ENCODE results near the gene TRAK1.

The TRAK1 gene

DNA sequence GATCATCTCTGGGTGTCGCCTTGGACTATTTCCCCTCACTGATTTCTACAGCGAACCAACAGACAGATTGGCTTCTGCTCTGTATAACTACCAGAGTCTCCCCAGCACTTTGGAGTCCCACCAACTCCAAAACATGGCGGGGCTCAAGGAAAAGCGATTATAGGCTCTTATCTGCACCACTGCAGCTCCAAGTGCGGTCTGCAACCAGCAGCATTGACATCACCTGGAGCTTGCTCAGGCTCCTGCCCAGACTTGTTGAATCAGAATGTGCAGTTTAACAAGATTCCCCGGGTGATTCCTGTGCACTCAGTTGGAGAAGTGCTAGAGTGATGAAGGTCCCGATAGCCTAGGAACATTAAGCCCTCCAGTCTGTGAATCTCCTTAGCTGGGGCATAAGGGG lies 165.8 kb downstream of the TRAK1 start:
- no peaks in the 10 kb centered on the region for H3K9me3 ChIP-seq (ENCODE audit: control insufficient read depth in 1 of 2, low read length in 2 of 2)
- H3K4me1 ChIP-seq (ENCODE audit: control insufficient read depth in 1 of 2, insufficient read depth in 2 of 2, low read length in 2 of 2) = no peaks in the 10 kb centered on the region
- no peaks in the 10 kb centered on the region for H3K36me3 ChIP-seq (ENCODE audit: control insufficient read depth in 1 of 2, insufficient read depth in 2 of 2, low read length in 2 of 2)
- H3K27me3 ChIP-seq (ENCODE audit: control insufficient read depth in 1 of 2, insufficient read depth in 2 of 2, low read length in 2 of 2) = peaks cover 4 to 13% of the 10 kb centered on the region in 2 donors
- no peak overlapping the region for H3K4me3 ChIP-seq (ENCODE audit: low read depth in 1 of 2, low read length in 2 of 2)
- H3K9ac ChIP-seq (ENCODE audit: low read depth in 1 of 2, low read length in 2 of 2) = no peak overlapping the region
- no peak overlapping the region for H3K27ac ChIP-seq (ENCODE audit: low read depth, low read length)

DNA sequence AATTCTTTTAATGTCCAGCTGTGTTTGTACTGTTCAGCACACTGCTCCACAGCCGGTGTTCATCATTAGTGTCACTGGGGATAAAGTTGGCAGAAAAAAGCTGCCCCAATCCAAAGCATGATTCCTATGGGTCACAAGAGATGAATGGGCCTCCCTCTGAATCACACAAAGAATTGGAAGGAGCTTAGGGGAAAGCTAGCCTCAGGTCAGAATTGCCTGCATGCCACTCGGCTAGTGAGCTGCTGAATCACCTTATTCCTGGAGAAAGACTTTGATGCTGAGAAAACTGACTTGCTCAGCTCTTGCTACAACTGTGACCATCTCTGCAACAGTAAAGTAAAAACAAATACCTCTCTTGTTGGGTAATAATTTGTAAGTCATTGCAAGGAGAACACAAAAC lies 171.4 kb downstream of the TRAK1 start:
- Histone ChIP-seq H3K27ac (ENCODE audit: low read depth, low read length) (no peak overlapping the region), H3K9ac (ENCODE audit: low read depth in 1 of 2, low read length in 2 of 2) (no peak overlapping the region), H3K4me3 (ENCODE audit: low read depth in 1 of 2, low read length in 2 of 2) (no peak overlapping the region), H3K9me3 (ENCODE audit: control insufficient read depth in 1 of 2, low read length in 2 of 2) (no peaks in the 10 kb centered on the region), H3K4me1 (ENCODE audit: control insufficient read depth in 1 of 2, insufficient read depth in 2 of 2, low read length in 2 of 2) (no peaks in the 10 kb centered on the region), H3K27me3 (ENCODE audit: control insufficient read depth in 1 of 2, insufficient read depth in 2 of 2, low read length in 2 of 2) (peaks cover 38 to 41% of the 10 kb centered on the region in 2 donors), H3K36me3 (ENCODE audit: control insufficient read depth in 1 of 2, insufficient read depth in 2 of 2, low read length in 2 of 2) (no peaks in the 10 kb centered on the region)

DNA sequence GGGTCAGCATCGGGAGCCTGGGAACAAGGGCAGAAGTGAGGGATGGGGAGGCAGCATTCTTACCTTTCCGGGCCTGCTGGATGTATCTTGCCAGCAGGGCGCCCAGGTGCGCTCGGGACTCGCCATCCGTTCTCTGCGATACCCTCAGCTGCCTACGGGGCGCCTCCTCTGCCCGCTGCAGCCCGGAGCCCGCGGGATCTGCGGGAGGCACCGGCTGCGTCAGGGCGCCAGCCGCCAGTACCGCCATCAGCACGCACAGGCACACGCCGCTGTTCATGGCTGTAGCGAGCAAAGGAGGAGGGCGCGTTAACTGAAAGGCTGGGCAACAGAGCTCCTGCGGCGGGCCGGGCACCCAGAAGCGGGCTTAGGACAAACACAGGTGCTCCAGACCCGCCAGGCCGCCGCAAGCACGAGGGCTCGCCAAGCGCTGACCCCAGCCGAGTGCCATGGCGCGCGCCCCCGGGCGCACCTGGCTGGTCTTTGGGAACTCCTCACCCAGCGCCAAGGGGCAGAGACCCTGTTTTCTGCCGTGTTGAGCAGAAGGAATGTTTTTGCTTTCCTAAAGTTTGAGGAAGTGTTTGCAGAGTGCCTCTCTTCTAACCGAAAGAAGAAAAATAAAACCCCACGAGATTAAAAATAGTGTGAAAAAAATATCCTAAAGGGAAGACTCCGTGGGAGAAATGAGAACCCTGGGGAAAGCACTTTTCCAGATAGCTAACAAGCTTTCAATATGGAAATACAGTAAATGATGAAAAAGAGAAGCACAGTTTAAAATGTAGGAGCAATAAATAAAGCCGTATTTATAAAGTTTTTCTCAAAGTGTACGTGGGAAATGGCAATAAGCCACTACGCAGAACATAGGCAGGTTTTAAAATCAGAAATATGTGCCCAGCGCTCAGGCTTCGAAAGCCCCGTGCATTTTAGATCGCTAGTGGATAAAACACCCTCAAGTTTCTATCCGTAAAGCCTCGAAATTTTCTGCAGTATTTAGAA lies 172.5 kb downstream of the TRAK1 start:
- Histone ChIP-seq H3K27me3 (ENCODE audit: control insufficient read depth in 1 of 2, insufficient read depth in 2 of 2, low read length in 2 of 2) (peaks cover 40 to 45% of the 10 kb centered on the region in 2 donors), H3K36me3 (ENCODE audit: control insufficient read depth in 1 of 2, insufficient read depth in 2 of 2, low read length in 2 of 2) (no peaks in the 10 kb centered on the region), H3K27ac (ENCODE audit: low read depth, low read length) (no peak overlapping the region), H3K4me3 (ENCODE audit: low read depth in 1 of 2, low read length in 2 of 2) (peak overlapping the region in 1 of 2 donors; percentile 21), H3K9ac (ENCODE audit: low read depth in 1 of 2, low read length in 2 of 2) (no peak overlapping the region), H3K9me3 (ENCODE audit: control insufficient read depth in 1 of 2, low read length in 2 of 2) (no peaks in the 10 kb centered on the region), H3K4me1 (ENCODE audit: control insufficient read depth in 1 of 2, insufficient read depth in 2 of 2, low read length in 2 of 2) (no peaks in the 10 kb centered on the region)

DNA sequence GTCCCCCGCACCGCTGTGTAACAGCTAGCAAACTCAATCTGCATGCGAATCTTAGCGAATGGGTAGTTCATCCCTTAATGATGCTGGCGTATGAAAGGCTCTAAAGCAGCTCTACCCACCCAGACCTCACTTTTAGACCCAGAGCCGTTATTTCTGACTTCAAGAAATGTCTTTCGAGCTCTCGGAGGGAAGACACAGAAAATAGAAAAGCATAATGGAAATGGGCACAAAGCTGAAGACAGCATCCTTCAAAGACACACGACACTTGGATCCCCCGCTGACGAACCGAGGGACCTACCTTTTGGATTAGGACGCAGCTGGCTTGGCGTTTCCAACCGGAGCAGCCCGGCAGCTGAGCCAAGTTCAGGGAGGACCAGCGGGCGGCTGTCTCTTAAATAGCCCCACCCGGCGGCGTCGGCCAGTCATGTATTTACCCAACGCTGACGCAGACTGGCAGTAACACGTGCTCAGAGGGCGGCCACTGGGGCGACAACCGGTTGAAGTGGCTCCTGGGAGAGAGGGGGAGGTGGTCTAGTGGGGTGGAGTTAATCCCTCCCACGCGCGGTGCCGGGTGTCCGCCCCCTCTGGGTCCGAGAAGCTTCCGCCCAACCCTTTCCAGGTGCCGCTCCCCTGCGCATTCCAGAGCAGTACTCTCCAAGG lies 173.4 kb downstream of the TRAK1 start:
- peaks cover 43 to 45% of the 10 kb centered on the region in 2 donors for H3K27me3 ChIP-seq (ENCODE audit: control insufficient read depth in 1 of 2, insufficient read depth in 2 of 2, low read length in 2 of 2)
- no peaks in the 10 kb centered on the region for H3K9me3 ChIP-seq (ENCODE audit: control insufficient read depth in 1 of 2, low read length in 2 of 2)
- H3K4me1 ChIP-seq (ENCODE audit: control insufficient read depth in 1 of 2, insufficient read depth in 2 of 2, low read length in 2 of 2) = no peaks in the 10 kb centered on the region
- no peak overlapping the region for H3K4me3 ChIP-seq (ENCODE audit: low read depth in 1 of 2, low read length in 2 of 2)
- no peak overlapping the region for H3K9ac ChIP-seq (ENCODE audit: low read depth in 1 of 2, low read length in 2 of 2)
- no peaks in the 10 kb centered on the region for H3K36me3 ChIP-seq (ENCODE audit: control insufficient read depth in 1 of 2, insufficient read depth in 2 of 2, low read length in 2 of 2)
- no peak overlapping the region for H3K27ac ChIP-seq (ENCODE audit: low read depth, low read length)

DNA sequence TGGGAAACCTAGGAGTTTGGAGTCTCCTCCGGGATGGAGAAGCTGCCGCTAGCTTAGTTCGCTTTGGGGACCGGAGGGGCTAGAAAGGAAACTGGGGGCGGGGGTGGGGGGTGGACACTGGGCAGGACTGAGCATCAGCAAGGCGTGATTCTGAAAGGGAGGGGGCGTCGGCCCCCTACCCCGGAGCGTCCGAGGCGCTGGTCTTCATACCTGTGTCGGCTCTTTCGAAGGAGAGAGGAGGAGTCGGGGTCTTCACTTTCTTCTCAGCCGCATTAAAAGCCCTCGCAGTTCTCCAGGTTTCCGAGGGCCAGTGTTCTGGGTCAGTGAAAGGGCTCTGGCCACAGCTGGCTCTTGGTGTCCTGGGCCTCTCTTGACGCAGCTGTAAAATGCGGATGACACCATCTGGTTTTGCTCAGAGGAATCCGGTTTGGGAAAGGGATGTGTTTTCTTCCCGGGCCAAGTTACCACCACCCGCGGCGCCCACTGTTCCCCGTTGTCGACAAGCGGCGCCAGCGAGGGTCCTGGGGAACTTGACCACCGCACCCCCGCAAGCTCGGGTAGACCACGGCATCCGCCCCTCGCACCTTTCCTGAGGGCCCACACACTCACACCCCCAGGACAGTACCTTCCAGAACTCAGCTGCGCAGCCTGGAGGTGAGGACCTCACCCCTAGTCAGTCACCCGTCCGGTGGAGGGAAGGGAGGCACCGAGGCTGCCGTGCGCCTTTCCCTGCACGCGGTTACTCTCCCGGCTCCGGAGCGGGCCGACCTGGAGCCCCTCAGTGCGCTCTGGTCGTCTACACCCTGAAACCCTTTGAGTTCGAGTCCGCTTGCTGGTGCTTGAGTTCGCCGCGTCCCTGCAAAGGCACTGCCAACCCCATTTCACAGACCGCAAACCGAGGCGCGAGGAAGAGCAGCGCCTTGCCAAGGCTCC lies 174.2 kb downstream of the TRAK1 start:
- Histone ChIP-seq H3K9me3 (ENCODE audit: control insufficient read depth in 1 of 2, low read length in 2 of 2) (no peaks in the 10 kb centered on the region), H3K4me1 (ENCODE audit: control insufficient read depth in 1 of 2, insufficient read depth in 2 of 2, low read length in 2 of 2) (no peaks in the 10 kb centered on the region), H3K36me3 (ENCODE audit: control insufficient read depth in 1 of 2, insufficient read depth in 2 of 2, low read length in 2 of 2) (no peaks in the 10 kb centered on the region), H3K27me3 (ENCODE audit: control insufficient read depth in 1 of 2, insufficient read depth in 2 of 2, low read length in 2 of 2) (peaks cover 45% of the 10 kb centered on the region in 2 donors), H3K27ac (ENCODE audit: low read depth, low read length) (no peak overlapping the region), H3K4me3 (ENCODE audit: low read depth in 1 of 2, low read length in 2 of 2) (no peak overlapping the region), H3K9ac (ENCODE audit: low read depth in 1 of 2, low read length in 2 of 2) (no peak overlapping the region)

DNA sequence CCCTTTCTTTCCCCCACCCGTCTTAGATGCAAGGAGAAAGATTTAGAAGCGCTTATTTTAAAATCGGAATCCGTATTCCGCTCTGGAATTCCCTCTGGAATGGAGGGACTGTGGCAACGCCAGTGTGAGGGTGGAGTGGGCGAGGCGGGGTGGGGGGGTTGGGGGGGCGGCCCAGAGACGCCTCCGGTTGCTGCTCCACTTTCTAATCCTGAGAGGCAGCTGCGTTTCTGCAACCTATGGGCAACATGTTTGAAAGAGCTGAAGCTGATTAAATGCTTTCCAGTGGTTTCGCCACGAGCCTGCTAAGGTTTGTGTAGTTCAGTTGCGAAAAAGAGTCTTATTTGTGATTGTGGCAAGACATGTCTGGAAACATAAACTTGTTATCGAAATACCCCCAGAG lies 174.9 kb downstream of the TRAK1 start, which contains the start of gene CCK:
Gene CCK (minus strand): TSS at position 101 of the 400 bp plus-strand sequence. CDS start 2,555 bp downstream, outside the sequence.
- Histone ChIP-seq H3K36me3 (ENCODE audit: control insufficient read depth in 1 of 2, insufficient read depth in 2 of 2, low read length in 2 of 2) (no peaks in the 10 kb centered on the region), H3K9me3 (ENCODE audit: control insufficient read depth in 1 of 2, low read length in 2 of 2) (no peaks in the 10 kb centered on the region), H3K27me3 (ENCODE audit: control insufficient read depth in 1 of 2, insufficient read depth in 2 of 2, low read length in 2 of 2) (peaks cover 45 to 50% of the 10 kb centered on the region in 2 donors), H3K4me3 (ENCODE audit: low read depth in 1 of 2, low read length in 2 of 2) (no peak within 1 kb of the TSS), H3K9ac (ENCODE audit: low read depth in 1 of 2, low read length in 2 of 2) (no peak within 1 kb of the TSS), H3K4me1 (ENCODE audit: control insufficient read depth in 1 of 2, insufficient read depth in 2 of 2, low read length in 2 of 2) (no peaks in the 10 kb centered on the region), H3K27ac (ENCODE audit: low read depth, low read length) (no peak within 1 kb of the TSS)

DNA sequence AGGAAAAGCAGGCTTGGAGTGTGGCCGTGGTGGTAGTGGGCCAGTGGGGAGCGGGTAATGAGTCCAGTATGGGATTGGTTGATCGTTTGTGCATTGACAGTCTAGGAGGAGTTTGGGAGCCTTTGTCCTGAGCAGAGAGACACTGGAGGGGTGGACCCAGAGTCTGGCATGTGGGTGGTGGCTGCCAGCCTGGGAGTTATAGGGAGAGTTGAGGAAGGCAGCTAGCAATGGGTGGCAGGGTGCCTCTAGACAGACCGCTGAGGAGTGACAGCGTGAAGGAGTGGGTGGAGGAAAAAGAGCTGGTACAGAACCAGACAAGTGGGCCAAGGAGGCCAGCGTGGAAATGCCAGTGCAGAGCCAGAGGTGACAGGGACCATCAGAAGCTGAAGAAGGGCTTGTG lies 176.7 kb downstream of the TRAK1 start:
- Histone ChIP-seq H3K36me3 (ENCODE audit: control insufficient read depth in 1 of 2, insufficient read depth in 2 of 2, low read length in 2 of 2) (no peaks in the 10 kb centered on the region), H3K9ac (ENCODE audit: low read depth in 1 of 2, low read length in 2 of 2) (no peak overlapping the region), H3K27me3 (ENCODE audit: control insufficient read depth in 1 of 2, insufficient read depth in 2 of 2, low read length in 2 of 2) (peaks cover 35 to 44% of the 10 kb centered on the region in 2 donors)

DNA sequence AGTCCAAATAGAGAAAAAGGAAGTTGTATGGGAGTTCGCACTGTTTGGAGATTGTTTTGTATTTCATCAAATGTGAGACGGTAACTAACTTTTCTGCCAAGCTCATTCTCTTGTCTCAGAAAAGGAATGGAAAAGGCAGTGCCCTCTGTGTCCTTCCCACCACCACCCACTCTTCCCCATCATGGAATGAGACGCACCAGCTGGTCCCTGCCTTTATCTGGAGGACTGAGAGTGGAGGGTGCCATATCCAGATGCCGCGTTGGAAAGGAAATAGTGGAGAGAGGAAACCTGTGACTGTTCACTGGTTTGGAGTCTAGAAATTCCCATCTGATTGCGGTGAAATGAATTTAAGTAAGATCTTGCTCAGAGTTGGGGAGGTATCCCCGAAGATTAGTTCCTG lies 178.5 kb downstream of the TRAK1 start:
- Histone ChIP-seq H3K9me3 (ENCODE audit: control insufficient read depth in 1 of 2, low read length in 2 of 2) (no peaks in the 10 kb centered on the region), H3K27me3 (ENCODE audit: control insufficient read depth in 1 of 2, insufficient read depth in 2 of 2, low read length in 2 of 2) (peaks cover 17 to 30% of the 10 kb centered on the region in 2 donors), H3K36me3 (ENCODE audit: control insufficient read depth in 1 of 2, insufficient read depth in 2 of 2, low read length in 2 of 2) (no peaks in the 10 kb centered on the region), H3K9ac (ENCODE audit: low read depth in 1 of 2, low read length in 2 of 2) (no peak overlapping the region), H3K4me3 (ENCODE audit: low read depth in 1 of 2, low read length in 2 of 2) (no peak overlapping the region), H3K27ac (ENCODE audit: low read depth, low read length) (no peak overlapping the region), H3K4me1 (ENCODE audit: control insufficient read depth in 1 of 2, insufficient read depth in 2 of 2, low read length in 2 of 2) (no peaks in the 10 kb centered on the region)

More for the DNA sequence above, 176.7 kb downstream of the TRAK1 start:
- Histone ChIP-seq H3K4me3 (ENCODE audit: low read depth in 1 of 2, low read length in 2 of 2) (no peak overlapping the region), H3K9me3 (ENCODE audit: control insufficient read depth in 1 of 2, low read length in 2 of 2) (no peaks in the 10 kb centered on the region), H3K4me1 (ENCODE audit: control insufficient read depth in 1 of 2, insufficient read depth in 2 of 2, low read length in 2 of 2) (no peaks in the 10 kb centered on the region), H3K27ac (ENCODE audit: low read depth, low read length) (no peak overlapping the region)

DNA sequence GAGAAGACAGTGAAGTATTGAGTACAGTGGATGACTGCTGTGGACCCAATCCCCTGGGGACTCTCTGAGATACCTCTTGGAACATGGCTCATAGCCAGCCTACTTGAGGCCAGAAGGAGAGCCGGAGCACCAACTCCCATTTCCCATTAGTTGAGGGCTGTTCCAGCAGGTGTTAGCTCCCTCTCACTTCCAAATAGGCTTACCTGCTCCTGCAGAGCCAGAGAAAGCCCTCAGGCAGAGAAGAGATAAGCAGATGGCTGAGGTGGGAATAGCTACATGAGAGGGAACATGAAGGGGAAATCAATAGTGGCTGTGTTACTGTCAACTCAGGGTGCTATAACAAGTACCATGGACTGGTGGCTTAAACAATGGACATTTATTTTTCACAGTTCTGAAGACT lies 179.4 kb downstream of the TRAK1 start:
- Histone ChIP-seq H3K9me3 (ENCODE audit: control insufficient read depth in 1 of 2, low read length in 2 of 2) (no peaks in the 10 kb centered on the region), H3K27ac (ENCODE audit: low read depth, low read length) (no peak overlapping the region), H3K4me3 (ENCODE audit: low read depth in 1 of 2, low read length in 2 of 2) (no peak overlapping the region), H3K4me1 (ENCODE audit: control insufficient read depth in 1 of 2, insufficient read depth in 2 of 2, low read length in 2 of 2) (no peaks in the 10 kb centered on the region), H3K9ac (ENCODE audit: low read depth in 1 of 2, low read length in 2 of 2) (no peak overlapping the region), H3K27me3 (ENCODE audit: control insufficient read depth in 1 of 2, insufficient read depth in 2 of 2, low read length in 2 of 2) (peaks cover 8 to 23% of the 10 kb centered on the region in 2 donors), H3K36me3 (ENCODE audit: control insufficient read depth in 1 of 2, insufficient read depth in 2 of 2, low read length in 2 of 2) (no peaks in the 10 kb centered on the region)
